HG03575 (cell line): Measurements from ENCODE around the gene TUBGCP2.
"Not testable (repeated sequence)": the region's sequence is repeated elsewhere in the genome, so short reads cannot be mapped to it uniquely, and the experiment has no call there.

Source experiments
- ATAC-seq: cut with Tn5 transposase; IDR thresholded peaks from one replicate; pipeline ENCODE4 v1.9.1; 2021; ENCODE audit not compliant: unreplicated experiment, insufficient number of reproducible peaks, low FRiP score; ENCODE audit errors: extremely low read depth

Gene TUBGCP2

GRCh38 chr10:133241501-133242205, 67.0 kb downstream of the TUBGCP2 start:
- no peak for ATAC-seq

DNA sequence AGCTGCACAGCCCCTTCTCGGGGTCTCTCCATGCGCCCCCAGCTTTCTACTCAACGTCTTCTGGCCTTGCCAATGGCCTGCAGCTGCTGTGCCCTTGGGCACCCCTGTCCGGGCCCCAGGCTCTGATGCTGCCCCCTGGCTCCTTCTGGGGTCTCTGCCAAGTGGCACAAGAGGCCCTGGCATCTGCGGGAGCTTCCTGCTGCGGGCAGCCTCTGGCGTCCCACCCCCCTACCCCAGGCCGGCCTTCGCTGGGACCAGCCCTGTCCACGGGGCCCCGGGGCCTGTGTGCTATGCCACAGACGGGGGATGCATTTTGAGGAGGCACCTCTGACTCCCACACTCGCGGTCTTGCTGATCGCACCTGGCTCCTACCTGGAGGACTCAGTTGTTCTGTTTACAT, 68.7 kb downstream of the TUBGCP2 start:
- no peak for ATAC-seq

GRCh38 chr10:133238466-133238804, 70.2 kb downstream of the TUBGCP2 start:
- no peak for ATAC-seq

DNA sequence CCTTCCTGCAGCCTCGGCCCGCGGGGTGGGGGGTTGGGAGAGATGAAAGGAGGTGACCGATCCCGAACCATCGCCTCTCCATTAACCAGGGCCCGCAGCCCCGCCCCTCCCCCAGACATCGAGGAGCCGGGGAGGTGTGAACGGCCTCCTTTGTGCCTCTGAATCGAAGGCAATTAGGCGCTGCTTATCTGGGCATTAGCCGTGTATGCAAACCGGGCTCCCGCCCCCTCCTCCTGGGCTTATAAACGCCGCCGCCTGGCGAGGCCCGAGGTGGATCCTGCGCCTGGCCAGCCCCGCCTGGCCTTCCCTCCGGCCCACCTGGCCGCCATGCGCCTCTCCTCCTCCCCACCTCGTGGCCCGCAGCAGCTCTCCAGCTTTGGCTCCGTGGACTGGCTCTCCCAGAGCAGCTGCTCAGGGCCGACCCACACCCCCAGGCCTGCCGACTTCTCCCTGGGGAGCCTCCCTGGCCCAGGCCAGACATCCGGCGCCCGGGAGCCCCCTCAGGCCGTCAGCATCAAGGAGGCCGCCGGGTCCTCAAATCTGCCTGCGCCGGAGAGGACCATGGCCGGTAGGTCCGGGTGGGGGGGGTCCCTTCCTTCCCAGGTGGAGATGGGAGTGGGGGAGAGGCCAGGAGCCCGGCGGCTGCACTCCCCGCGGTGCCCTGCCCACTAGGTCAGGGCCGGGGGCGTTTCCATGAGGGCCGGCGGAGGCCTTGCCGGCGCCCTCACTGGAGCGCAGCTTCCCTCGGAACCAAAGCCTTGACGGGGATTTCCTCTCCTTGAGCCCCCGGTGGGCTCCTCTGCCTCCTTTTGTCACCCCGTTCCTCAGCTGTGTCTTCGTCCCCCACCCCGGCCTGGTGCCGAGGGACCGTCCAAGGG, 70.8 kb downstream of the TUBGCP2 start, which contains the start of gene VENTX:
VENTX (plus strand) TSS at position 268 of the 878 bp plus-strand sequence; CDS start at position 328, 60 bp downstream.
- ATAC-seq: no peak

- no peak for ATAC-seq
Measured at GRCh38 chr10:133237241-133237587, 71.5 kb downstream of the TUBGCP2 start.

DNA sequence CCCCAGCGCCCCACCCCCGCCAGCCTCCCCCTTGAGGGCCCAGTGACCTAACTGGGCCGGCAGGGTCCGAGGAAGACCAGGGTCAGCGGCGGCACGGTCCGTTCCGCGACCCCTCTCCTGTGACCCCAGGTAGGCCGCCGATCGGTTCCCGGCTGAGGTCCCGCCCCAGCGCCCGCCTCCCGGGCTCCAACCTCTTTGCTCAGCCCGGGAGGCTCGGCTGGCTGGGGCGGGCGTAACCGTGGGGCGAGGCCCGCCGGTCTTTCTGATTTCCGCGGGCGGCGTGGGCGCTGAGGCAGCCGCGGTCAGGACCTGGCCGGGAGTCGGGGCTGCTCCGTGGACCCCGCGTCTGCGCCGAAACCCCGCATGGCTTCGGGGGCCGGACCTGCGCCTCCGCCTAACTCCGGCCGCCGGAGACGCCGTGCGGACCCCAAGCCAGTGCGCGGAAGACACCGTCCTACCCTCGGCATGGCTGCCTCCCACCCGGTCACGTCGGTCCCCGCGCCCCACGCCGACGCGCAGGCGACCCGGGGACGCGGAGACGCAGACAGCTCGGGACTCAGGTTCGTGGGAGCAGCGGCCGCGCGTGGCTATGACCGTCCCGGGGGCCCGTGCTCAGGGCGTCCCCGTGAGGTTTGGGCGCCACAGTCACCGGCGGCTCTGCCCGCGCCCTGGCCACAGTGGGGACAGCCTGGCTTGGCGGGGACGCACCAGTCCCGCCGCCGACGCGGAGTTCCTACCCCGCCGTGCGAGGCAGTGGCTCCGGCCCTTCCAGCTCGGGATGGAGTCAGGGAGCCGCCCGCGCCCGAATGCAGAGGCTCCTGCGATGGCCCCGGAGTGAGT, 72.1 kb downstream of the TUBGCP2 start:
- no peak for ATAC-seq

DNA sequence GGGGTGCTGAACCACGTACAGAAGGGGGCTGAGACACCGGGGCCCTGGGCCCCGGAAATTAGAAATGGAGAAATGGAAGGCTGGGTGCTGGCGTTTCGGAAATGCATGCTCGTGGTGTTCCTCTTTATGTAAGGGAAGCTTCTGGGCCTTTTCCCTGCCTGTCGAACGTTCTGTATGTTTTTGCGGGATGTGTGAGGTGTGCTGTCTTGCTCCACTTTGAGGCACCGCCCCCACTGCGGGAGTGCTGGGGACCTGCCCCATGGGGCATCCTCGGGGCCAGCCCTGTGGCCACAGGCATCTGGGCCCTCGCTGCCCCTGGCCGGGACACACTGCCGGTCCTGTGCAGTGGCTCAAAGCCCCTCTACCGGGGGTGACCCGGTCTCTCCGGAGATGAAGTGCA, 72.7 kb downstream of the TUBGCP2 start:
- ATAC-seq: no peak

DNA sequence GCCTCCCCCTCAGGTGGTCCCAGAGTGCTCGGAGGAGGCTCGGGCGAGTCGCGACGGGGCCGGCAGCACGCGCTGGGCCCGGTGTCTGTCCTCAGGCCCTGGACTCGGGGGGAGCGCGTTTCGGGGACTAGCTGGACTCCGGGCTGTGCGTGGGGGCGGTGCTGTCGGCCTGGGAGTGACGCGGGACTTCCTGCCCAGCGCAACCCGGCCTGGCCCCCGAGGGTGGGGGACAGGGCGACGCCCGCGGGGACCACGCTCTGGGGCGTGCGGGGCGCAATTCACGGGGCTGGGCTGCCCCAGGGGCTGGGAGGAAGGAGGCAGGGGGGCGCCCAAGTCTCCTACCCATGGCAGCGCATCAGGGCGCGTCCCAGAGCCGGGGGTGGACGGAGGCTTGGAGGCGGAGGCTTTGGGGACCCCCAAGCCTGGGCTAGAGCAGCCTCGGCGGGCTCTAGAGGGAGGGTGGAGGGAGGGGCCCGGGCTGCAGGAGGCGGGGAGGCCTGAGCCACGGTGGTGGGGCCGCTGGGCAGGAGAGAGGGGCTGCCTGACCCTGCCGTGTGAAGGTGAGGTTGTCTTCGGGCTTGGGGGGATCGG, 73.3 kb downstream of the TUBGCP2 start:
- no peak for ATAC-seq

- not testable (repeated sequence) for ATAC-seq
Measured at GRCh38 chr10:133234796-133235195, 73.9 kb downstream of the TUBGCP2 start.

DNA sequence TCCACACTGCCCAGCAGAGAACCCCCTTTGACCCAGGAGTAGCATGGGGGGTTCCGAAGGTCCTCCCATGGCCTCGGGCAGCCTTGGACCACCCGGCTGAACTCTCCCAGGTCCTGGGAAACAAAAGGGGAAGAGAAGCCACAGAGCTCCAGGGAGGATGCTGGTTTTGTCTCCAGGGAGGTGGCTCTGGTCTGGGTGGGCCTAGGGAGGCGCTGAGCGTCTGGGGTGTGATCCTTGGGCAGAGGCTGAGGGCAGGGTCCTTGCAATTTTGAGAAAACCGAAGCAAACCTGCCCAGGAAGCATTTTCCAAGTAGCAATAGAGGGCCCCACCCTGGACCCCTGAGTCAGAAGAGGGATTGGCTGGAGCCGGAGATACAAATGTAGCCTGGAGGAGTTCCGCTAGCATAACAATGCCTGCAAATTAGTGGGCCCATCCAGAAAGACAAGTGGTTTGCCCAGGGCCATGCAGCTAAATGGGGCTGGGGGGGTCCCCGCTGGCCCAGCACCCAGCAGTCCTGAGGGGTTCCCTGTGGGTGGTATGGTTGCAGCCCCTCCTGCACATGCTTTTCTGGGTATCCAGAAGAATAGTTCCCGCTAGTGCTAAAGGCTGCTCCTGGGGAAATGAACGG, 76.6 kb downstream of the TUBGCP2 start:
- ATAC-seq: no peak

GRCh38 chr10:133231244-133231945, 77.3 kb downstream of the TUBGCP2 start:
- no peak for ATAC-seq

- no peak for ATAC-seq
Measured at GRCh38 chr10:133230387-133231195, 78.1 kb downstream of the TUBGCP2 start.

DNA sequence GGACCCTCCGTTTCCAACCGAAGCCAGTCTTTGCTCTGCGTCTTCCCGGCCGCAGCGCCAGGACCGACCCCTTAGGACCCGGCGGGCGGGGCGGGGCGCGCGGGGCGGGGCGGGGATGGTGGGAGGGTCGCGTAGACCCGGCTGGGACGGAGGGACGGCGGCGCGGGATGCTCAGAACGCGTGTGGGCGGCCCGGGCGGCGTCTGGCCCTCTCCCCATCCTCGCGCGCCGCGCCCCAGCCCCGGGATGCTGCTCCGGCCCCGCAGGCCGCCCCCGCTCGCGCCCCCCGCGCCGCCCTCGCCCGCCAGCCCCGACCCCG, 78.7 kb downstream of the TUBGCP2 start, which contains the start of gene UTF1:
UTF1 (plus strand) TSS at position 174 of the 318 bp plus-strand sequence; CDS start at position 246, 72 bp downstream.
- ATAC-seq: no peak

GRCh38 chr10:133229265-133230043, 79.2 kb downstream of the TUBGCP2 start:
- no peak for ATAC-seq
